HG02759 (cell line): ENCODE measurements around the gene FADS6.

Experiments used
- ATAC-seq: cut with Tn5 transposase; IDR thresholded peaks from one replicate; pipeline ENCODE4 v1.9.1; 2021; ENCODE audit warnings: mild to moderate bottlenecking, moderate library complexity; ENCODE audit not compliant: unreplicated experiment

The FADS6 gene

DNA sequence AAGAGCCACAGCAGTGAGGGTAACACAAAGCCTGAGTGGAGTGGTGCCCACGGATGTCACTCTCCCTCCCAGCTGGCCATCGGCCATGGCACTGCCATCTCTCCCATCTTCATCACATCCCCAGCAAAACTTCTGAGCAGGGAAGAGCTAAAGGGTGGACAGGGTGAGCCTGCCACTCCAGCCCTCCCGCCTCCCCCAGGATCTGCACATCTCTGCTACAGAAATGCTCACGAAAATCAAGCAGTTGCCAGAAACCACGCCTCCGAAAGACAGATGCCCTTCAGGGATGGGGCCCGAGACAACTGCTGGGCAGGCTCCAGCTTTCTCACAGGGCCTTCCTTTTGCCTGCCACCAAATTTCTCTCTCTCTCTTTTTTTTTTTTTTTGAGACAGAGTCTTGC is 37.3 kb downstream of the FADS6 start:
- no peak for ATAC-seq

- no peak for ATAC-seq
Measured at GRCh38 chr17:74855323-74855722, 38.1 kb downstream of the FADS6 start.

DNA sequence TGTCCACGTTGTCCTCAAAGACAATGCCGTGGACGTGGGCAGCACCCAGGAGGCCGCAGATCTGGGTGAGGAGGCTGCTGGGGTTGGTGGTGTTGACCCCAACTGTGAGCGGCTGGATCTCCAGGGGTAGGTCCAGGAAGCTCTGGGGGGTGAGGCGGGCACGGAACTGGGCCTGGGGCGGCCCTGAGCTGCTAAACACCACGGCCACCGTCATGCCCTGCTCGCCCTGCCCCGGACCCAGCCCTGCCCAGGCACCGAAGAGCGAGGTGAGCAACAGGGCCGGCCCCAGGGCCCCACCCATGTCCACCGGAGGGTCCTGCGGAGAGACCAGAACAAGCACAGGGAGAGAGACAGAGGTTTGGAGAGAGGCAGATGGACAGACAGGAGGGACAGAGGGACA is 38.6 kb downstream of the FADS6 start:
- no peak for ATAC-seq

DNA sequence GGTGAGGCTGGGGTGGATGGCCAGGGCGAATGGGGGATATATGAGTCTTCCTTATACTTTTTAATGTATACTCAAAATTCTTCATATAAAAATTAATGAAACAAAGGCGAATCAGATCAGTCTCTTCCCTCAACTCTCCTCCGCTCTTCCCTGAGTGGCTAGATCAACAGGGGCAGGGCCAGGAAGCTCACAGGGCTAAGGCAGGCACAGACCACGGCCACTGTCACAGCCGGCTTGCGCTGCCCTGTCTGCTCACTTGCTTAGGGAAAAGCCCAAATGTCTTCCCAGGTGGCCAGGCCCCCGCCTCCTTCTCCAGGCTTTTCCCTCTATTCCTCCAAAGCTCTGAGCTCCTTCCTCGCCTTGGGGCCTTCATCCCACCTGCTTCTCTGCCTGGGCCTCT is 39.8 kb downstream of the FADS6 start:
- no peak for ATAC-seq

DNA sequence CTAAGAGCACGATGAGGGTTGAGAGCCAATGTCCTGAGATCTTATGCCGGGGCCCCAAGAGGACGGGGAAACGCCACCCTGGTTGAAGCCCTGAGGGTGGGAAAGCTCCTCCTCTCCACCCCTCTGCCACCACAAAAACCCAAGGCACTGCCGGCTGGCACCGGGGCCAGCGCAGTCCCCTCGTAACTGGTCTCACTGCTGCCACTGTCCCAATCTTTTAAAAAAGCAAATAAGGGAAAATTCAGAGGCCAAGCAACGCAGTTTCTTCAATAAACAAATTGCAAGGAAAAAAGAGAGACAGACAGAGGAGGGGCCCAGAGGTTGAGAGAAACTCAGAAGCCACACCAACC is 40.4 kb downstream of the FADS6 start:
- ATAC-seq = no peak

- ATAC-seq = no peak
Measured at GRCh38 chr17:74852237-74853047, 41.0 kb downstream of the FADS6 start.

GRCh38 chr17:74851612-74852236 is 41.7 kb downstream of the FADS6 start:
- ATAC-seq = no peak

- ATAC-seq = no peak
Measured at GRCh38 chr17:74850914-74851313, 42.5 kb downstream of the FADS6 start.

GRCh38 chr17:74850310-74850709 is 43.1 kb downstream of the FADS6 start:
- no peak for ATAC-seq

GRCh38 chr17:74848656-74849399 is 44.6 kb downstream of the FADS6 start:
- no peak for ATAC-seq

GRCh38 chr17:74846621-74847020 is 46.8 kb downstream of the FADS6 start:
- ATAC-seq = no peak

DNA sequence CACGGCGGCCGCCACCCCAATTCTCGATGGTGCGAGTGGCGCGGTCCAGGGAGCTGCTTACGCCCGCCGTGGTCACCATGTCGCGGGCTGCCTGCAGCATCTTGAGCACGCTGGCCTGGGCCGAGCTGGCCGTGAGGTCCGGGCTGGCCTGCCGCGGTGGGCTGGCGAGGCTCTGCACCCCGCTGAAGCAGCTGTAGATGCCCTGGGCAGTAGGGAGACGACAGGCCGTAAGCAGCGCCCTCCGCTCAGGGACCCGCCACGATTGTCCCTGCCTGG is 50.1 kb downstream of the FADS6 start:
- no peak for ATAC-seq

- ATAC-seq = no peak
Measured at GRCh38 chr17:74842599-74843351, 50.7 kb downstream of the FADS6 start.

DNA sequence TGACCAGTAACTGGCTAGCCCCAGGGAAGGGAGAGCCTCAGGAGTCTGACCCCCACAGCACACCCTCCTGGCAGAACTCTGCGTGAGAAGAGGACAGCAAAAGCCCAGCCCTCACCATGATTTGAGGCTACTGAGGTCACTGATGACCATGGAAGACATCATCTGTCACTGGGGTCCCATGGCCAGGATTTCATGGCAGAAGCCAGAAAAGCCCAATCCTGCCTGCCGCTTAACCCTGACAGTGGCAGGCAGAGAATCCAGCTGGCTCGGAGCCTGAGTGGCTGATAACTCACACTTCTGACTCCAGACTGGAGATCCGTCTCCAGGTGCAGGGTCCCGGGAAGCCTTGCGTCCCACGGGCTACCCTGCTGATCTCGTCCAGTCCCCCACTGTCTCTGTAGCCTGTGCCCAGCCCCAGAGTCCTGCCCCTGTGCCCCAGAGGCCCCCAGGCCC is 51.3 kb downstream of the FADS6 start:
- ATAC-seq = no peak

- ATAC-seq = no peak
Measured at GRCh38 chr17:74840989-74841666, 52.3 kb downstream of the FADS6 start.

DNA sequence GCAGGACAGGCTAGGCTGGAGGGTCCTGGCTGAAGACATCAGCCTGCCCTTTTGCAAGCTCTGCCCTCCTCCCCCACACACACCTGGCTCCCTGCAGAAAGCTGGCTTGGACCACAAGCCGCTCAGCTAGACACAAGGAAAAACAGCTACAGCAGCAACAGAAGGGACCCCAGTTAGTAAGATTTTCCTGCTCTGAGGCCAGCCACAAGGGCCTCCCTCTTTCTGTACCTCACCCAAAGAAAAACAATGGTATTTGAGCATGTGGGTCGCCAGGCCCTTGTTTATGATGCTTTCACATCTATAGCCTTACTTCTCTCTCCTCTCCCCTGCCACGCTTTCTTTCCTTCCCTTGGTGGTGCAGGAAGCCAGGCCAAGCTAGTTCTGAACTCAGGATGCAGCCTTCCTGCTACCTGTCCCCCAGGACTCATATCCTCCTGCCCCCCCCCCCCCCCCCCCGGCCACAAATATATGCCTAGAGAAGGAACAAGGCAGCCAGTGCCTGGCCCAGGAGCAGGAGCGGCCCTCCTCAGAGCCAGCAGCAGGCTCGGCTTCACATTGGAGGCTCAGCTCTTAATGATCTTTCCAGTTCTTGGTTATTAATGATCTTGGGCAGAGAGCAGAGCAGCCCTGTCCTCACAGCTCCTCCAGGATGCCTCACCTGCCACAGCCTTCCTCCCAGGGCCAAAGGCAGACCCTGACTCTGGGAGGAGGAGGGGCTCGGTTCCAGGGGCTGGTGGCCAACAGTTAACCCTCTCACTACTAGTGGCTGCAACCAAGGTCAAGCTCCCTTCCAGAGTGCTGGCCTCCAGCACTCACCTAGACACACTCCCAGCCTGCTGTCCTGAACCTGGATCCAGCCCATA is 53.2 kb downstream of the FADS6 start:
- no peak for ATAC-seq

- no peak for ATAC-seq
Measured at GRCh38 chr17:74838274-74838673, 55.2 kb downstream of the FADS6 start.

GRCh38 chr17:74836691-74837467 is 56.6 kb downstream of the FADS6 start:
- ATAC-seq = no peak

DNA sequence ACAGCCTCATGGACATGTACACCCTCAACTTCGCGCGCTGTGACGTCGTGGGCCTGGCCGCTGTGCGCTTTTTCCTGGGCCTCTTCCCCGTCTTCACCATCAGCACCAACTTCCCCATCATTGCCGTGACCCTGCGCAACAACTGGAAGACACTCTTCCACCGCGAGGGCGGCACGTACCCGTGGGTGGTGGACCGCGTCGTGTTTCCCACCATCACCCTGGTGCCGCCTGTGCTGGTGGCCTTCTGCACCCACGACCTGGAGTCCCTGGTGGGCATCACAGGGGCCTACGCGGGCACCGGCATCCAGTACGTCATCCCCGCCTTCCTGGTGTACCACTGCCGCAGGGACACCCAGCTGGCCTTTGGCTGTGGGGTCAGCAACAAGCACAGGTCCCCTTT is 57.2 kb downstream of the FADS6 start:
- ATAC-seq = no peak
